Esophagus muscularis mucosa (tissue), 4 donors: Measurements from ENCODE around the gene UROC1. TPM values are rescaled to one million over a fixed set of nuclear protein-coding genes. Genes with fewer than 3 reads are reported as not detected.

Experiments used
- DNase-seq: peaks from one replicate; pipeline ENCODE4 v3.0.0-alpha.2; 2017; ENCODE audit errors: extremely low spot score
- H3K27ac ChIP-seq, 4 donors: fragments of 200-600 bp; sonication (generic); replicated peaks in 1 of 4; 1 replicate in 3 of 4; 2 replicates in 1 of 4; pipeline ENCODE4 v1.5.1; 2016 to 2019; ENCODE audit warnings: mild to moderate bottlenecking in 1 of 4
- H3K27me3 ChIP-seq, 4 donors: fragments of 200-600 bp; sonication (generic); one replicate each; pipeline versions ENCODE4 v1.5.1 to v1.6.0; 2016 to 2019
- H3K36me3 ChIP-seq, 4 donors: fragments of 200-600 bp; sonication (generic); one replicate each; pipeline ENCODE4 v1.5.1; 2016 to 2019
- H3K4me1 ChIP-seq, 4 donors: fragments of 200-600 bp; sonication (generic); one replicate each; pipeline ENCODE4 v1.5.1; 2016 to 2019
- H3K4me3 ChIP-seq, 4 donors: fragments of 200-600 bp; sonication (generic); 1 replicate in 2 of 4; 2 replicates in 2 of 4; pipeline ENCODE4 v1.5.1; 2016 to 2019; ENCODE audit warnings: mild to moderate bottlenecking in 4 of 4, moderate library complexity in 1 of 4
- H3K9me3 ChIP-seq, 4 donors: fragments of 200-600 bp; sonication (generic); 1 replicate in 3 of 4; 2 replicates in 1 of 4; pipeline ENCODE4 v1.5.1; 2016 to 2019
- EP300 ChIP-seq: sonication (generic); formaldehyde crosslinking; IDR thresholded peaks from one replicate; pipeline ENCODE4 v1.6.1; 2017; ENCODE audit warnings: antibody characterized with exemption
- POLR2A ChIP-seq: fragments of 450-650 bp; IDR thresholded peaks from one replicate; pipeline ENCODE4 v1.6.1; 2017; ENCODE audit warnings: antibody characterized with exemption, moderate library complexity, mild to moderate bottlenecking, low read depth
- POLR2AphosphoS5 ChIP-seq, 2 donors: sonication (generic); formaldehyde crosslinking; IDR thresholded peaks; one replicate each; pipeline ENCODE4 v1.6.1; 2017; ENCODE audit warnings: antibody characterized with exemption in 2 of 2
- WGBS: methylation state at CpG from one replicate; pipeline ENCODE4 v1.1.5; 2018; 5-methylcytosine and 5-hydroxymethylcytosine counted together
- intact Hi-C: fragments of 100-400 bp; cut with DNase I; formaldehyde crosslinking; loops from one replicate; pipeline ENCODE4 v1.15.1; 2023
- total RNA-seq, 4 donors: library from RNA; depleted of rRNA; stranded (reverse); fragments of >200 nt; gene quantifications; one replicate each; pipeline versions ENCODE4 v1.1.0 to v1.2.1, GENCODE V29; 2016
- TF ChIP-seq, protein P1 (sequence below), 3 experiments: fragments of 200-600 bp in 2 of 3; fragments of 450-650 bp in 1 of 3; sonication (generic) in 2 of 3; IDR thresholded peaks; one replicate each; pipeline ENCODE4 v1.5.1; 2017 to 2019; ENCODE audit warnings: antibody characterized with exemption in 3 of 3, mild to moderate bottlenecking in 2 of 3, moderate library complexity in 1 of 3

The UROC1 gene
- total RNA-seq, 4 donors from 2014 or later = not detected

- Histone ChIP-seq H3K27ac (no peak overlapping the region), H3K4me3 (no peak overlapping the region), H3K4me1 (no peaks in the 10 kb centered on the region), H3K9me3 (no peaks in the 10 kb centered on the region), H3K36me3 (no peaks in the 10 kb centered on the region), H3K27me3 (peaks cover 0 to 29% (median 3%) of the 10 kb centered on the region in 4 donors)
- 67% methylated on average over 12 of the region's 12 CpGs for WGBS
- no peak for TF ChIP-seq POLR2A
- no peak for DNase-seq
- intact Hi-C loops = no loop called here
Observed at GRCh38 chr3:126549861-126550487, 32.4 kb upstream of the UROC1 start.

- peaks cover 0 to 40% (median 3%) of the 10 kb centered on the region in 4 donors for H3K27me3 ChIP-seq
- H3K36me3 ChIP-seq = no peaks in the 10 kb centered on the region
- no peaks in the 10 kb centered on the region for H3K9me3 ChIP-seq
- DNase-seq = no peak
- H3K27ac ChIP-seq = no peak overlapping the region
- no peak overlapping the region for H3K4me3 ChIP-seq
- TF ChIP-seq, protein P1, sequence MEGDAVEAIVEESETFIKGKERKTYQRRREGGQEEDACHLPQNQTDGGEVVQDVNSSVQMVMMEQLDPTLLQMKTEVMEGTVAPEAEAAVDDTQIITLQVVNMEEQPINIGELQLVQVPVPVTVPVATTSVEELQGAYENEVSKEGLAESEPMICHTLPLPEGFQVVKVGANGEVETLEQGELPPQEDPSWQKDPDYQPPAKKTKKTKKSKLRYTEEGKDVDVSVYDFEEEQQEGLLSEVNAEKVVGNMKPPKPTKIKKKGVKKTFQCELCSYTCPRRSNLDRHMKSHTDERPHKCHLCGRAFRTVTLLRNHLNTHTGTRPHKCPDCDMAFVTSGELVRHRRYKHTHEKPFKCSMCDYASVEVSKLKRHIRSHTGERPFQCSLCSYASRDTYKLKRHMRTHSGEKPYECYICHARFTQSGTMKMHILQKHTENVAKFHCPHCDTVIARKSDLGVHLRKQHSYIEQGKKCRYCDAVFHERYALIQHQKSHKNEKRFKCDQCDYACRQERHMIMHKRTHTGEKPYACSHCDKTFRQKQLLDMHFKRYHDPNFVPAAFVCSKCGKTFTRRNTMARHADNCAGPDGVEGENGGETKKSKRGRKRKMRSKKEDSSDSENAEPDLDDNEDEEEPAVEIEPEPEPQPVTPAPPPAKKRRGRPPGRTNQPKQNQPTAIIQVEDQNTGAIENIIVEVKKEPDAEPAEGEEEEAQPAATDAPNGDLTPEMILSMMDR (IDR thresholded peaks at IDR 0.05) = no peak
- TF ChIP-seq POLR2AphosphoS5 (IDR thresholded peaks at IDR 0.05) (no peak), POLR2A (no peak), EP300 (no peak)
- H3K4me1 ChIP-seq = no peaks in the 10 kb centered on the region
- 55% methylated on average over 8 of the region's 9 CpGs for WGBS
- intact Hi-C loops = no loop called here
Observed at GRCh38 chr3:126548556-126549466, 31.2 kb upstream of the UROC1 start.

DNA sequence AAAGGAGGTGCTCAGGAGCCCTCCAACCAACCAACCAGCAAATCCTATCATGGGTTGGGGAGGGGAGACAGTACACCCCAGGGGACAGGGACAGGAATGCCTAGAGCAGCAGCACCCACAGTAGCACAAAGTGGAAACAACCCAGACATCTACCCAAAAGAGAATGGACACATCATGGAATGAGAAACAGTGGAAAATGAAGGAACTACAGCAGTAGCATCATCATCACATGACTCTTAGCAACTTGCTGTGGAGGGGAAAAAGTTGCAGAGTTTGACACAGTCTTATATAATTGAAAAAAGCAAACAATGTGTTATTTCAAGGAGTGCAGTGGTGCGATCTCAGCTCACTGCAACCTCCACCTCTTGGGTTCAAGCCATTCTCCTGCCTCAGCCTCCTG is 30.1 kb upstream of the UROC1 start:
- Histone ChIP-seq H3K4me1 (no peaks in the 10 kb centered on the region), H3K9me3 (no peaks in the 10 kb centered on the region), H3K36me3 (no peaks in the 10 kb centered on the region), H3K27ac (no peak overlapping the region), H3K4me3 (no peak overlapping the region), H3K27me3 (peaks cover 0 to 50% (median 3%) of the 10 kb centered on the region in 4 donors)
- WGBS = 81% methylated on average over 1 of the region's 1 CpG
- DNase-seq = no peak
- intact Hi-C loops = no loop called here
- TF ChIP-seq POLR2AphosphoS5 (IDR thresholded peaks at IDR 0.05) = no peak
- no peak for TF ChIP-seq POLR2A
- TF ChIP-seq, protein P1 (IDR thresholded peaks at IDR 0.05) = no peak
- TF ChIP-seq EP300 = no peak

DNA sequence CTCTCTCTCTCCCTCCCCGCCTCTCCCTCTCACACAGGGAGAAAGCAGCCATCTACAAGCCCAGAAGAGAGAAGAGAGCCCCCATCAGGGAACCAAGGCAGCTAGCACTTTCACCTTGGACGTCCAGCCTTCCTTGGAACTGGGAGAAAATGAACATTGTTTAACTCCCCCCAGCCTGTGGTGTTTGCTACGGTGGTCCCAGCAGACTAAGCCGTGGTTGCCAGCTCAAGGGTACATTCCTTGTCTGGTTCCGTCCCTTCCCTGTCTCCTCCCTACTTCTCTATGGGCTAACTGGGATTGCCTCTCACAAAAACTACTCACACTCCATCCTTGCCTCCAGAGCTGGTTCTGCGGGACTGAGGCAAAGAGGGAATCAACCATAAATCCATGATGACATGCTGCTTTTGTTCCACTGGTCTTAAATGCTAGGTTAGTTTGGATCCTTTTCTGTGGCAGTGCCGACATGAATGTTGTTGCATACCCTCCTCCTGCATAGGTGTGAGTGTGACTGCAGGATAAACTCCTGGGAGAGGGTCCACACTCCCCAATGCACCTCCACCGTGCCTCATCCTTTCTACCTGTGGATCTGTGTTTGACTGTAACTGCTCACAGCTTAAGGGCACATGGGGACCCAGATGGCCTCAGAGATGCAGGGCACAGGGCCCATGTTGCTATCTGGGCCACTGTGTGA is 29.1 kb upstream of the UROC1 start:
- Histone ChIP-seq H3K27ac (no peak overlapping the region), H3K4me3 (no peak overlapping the region), H3K27me3 (peaks cover 0 to 61% (median 11%) of the 10 kb centered on the region in 4 donors), H3K36me3 (no peaks in the 10 kb centered on the region), H3K9me3 (no peaks in the 10 kb centered on the region), H3K4me1 (peaks cover 0 to 6% (median 3%) of the 10 kb centered on the region in 4 donors)
- TF ChIP-seq, protein P1 (IDR thresholded peaks at IDR 0.05) = no peak
- TF ChIP-seq POLR2AphosphoS5 (IDR thresholded peaks at IDR 0.05) = no peak
- no peak for TF ChIP-seq EP300
- TF ChIP-seq POLR2A = no peak
- 85% methylated on average over 7 of the region's 8 CpGs for WGBS
- intact Hi-C loops = no loop called here
- DNase-seq = no peak

GRCh38 chr3:126546013-126546412 is 28.4 kb upstream of the UROC1 start:
- no peak for TF ChIP-seq POLR2AphosphoS5 (IDR thresholded peaks at IDR 0.05)
- TF ChIP-seq, protein P1 (IDR thresholded peaks at IDR 0.05) = no peak
- TF ChIP-seq POLR2A = no peak
- TF ChIP-seq EP300 = no peak
- peaks cover 0 to 65% (median 11%) of the 10 kb centered on the region in 4 donors for H3K27me3 ChIP-seq
- no peak overlapping the region for H3K4me3 ChIP-seq
- peaks cover 0 to 8% (median 3%) of the 10 kb centered on the region in 4 donors for H3K4me1 ChIP-seq
- no peak for DNase-seq
- no peaks in the 10 kb centered on the region for H3K9me3 ChIP-seq
- H3K27ac ChIP-seq = no peak overlapping the region
- H3K36me3 ChIP-seq = no peaks in the 10 kb centered on the region
- 83% methylated on average over 3 of the region's 6 CpGs for WGBS
- intact Hi-C loops = no loop called here
